ENCODE measurements around the gene TUT1.
A peak's percentile ranks its signal among the peaks of the same experiment; 100 is the strongest.
"Not testable (repeated sequence)": the region's sequence is repeated elsewhere in the genome, so short reads cannot be mapped to it uniquely, and the experiment has no call there.

The TUT1 gene

DNA sequence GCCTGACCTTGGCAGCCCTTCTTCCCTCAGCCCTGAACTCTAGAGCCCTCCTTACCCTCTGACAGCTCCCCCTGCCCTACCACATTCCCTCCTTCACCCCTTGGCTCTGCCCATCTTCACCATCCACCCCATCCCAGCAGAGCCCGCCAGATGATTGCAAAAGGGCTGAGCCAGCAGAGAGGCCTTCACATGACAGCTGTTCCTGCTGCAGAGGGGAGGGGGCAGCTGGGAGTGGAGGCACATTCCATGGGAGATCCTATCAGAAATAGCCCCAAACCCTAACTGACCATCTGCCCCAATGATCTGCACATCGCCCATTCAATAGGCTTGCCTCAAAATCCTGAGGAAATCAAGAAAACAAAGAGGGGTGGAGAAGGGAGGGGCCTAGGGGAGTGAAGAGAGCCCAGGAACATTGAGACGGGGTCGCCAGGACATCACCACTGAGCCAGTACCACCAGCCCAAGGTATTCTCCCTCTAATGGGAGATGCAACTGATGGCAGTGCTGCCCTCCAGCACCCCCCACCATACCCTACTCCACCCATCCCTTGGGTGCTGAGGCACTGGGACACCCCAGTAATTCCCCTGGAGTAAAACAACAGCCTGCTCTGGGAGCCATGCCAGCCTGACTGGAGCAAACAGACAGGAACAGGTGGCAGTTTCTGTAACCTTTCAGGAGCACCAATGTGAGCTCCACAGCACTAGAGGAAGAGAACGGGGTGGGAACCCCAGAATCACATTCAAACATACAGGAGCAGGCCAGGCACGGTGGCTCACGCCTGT, 36.7 kb downstream of the TUT1 start:
- DNase-seq: no peak

DNA sequence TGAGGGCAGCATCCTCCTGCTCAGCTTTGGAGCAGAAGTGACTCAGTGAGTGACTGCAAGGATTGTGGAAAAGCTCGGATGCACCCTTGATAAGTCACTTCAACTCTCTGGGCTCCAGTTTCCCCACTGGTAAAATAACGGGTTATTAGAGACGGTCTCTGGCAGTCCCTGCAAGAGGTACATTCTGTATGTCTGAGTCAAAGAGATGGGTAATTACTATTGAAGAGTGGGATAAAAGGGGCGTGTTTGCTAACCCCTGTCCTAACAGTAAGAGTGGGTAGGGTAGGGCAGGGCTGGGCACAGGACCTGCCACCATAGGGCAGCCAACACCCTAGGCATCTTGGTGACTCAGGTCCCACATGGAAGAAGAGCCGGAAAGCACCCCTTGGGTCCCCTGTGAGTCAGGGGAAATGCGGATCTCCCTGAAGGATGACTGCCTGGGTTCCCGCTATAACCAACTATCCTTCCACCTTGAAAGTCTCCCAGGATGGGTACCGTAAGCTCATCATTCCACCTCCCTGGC, 37.4 kb downstream of the TUT1 start:
- no peak for DNase-seq

DNA sequence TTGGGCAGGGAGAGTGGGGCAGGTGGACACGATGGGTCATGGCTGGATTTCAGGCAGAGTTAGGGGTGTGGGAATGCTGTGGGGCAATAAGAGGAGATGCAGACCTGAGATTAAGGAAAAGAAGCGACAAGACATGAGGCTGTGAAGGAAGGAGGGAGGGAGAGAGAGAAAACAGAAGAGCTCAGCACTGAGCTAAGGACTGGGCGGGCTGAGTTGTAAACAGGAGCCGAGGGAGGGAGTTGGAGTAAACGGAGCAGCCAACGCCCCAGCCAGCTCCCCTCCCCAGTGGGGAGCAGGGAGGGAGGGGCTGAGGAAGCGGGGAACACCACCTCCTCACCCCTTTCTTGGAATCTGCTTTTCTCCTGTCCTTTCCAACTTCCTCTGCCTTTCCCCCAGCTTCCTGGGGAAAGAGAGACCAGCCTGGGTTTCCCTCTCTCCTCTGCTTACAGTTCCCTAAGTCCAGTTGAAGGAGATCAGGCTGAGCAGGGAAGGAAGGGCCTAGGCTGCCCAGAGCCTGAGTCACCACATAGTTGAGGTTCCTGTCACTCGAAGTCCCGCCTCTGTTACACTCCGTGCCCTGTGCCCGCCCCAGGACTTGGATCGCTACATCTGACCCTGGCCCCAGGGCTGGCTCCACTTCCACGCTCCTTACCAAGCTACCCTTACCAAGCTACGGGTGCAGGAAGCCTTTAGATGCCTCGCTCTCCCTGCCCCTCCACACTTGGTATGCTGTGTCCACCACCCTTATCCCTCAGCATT, 38.1 kb downstream of the TUT1 start:
- DNase-seq: no peak

DNA sequence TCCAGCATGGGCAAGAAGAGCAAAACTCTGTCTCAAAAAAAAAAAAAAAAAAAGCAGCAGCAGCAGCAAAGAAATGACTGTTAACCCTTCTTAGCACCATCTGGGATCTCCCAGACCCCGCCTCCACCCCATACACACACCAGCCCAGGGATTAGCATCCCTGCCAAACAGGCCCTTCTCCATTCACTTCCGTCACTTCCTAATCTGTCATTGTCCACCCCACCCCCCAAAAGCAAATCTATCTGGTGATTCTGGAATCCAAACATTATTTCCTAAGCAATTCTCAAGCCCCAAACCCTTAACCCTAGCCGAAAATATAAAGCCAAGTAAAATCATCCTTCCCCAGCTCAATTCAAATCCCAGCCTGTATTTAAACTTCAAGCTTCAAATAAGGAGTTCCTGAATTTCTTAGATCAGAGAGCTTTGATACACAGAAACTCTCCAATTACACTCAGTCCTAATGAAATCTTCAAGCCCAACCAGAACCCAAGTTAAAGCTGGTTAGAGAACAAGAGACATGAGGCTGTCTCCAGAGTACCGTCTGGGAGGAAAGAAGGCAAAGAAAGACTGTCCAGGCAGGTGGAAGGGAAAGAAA, 38.7 kb downstream of the TUT1 start:
- no peak for DNase-seq

DNA sequence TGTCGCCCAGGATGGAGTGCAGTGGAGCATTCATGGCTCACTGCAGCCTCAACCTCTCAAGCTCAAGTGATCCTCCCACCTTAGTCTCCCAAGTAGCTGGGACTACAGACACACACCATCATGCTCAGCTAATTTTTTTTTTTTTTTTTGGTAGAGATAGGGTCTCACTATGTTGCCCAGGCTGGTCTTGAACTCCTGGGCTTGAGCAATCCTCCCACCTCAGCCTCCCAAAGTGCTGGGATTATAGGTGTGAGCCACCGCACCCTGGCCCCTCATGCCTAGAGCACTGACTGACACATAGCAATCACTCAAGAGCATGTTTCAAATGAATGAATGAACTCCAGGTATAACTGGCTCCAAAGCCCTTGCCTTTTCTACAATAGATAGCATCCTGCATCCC, 40.8 kb downstream of the TUT1 start:
- not testable (repeated sequence) for DNase-seq

DNA sequence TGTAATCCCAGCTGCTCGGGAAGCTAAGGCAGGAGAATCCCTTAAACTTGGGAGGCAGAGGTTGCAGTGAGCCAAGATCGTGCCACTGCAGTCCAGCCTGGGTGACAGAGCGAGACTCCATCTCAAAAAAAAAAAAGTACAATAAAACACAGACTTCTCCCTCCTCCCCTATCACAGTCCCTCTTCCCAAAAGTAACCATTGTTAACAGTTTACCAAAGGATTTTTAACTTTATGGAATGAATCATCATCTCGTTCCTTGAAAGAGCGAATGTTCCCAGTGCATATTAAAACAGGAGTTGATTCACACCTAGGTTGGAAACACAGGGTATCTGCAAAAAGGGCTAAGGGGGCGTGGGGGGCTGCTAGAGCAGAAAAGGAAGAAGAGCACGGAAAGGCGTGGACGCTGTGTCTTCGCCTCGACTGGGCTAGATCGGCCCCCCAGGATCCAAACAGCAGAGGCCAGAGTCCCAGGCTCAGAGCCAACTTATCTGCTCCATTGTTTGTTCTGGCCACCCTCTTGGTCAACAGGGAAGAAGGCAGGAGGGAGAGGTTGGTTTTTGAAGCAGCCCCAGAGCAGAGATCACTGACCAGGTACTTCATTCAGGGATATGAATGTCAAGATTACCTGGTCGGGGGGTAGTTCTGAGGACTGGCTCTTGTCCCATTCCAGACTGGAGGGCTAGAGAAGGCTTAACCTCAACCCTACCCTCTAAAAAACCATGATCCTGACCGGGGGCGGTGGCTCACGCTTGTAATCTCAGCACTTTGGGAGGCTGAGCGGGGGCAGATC, 42.6 kb downstream of the TUT1 start:
- no peak for DNase-seq

DNA sequence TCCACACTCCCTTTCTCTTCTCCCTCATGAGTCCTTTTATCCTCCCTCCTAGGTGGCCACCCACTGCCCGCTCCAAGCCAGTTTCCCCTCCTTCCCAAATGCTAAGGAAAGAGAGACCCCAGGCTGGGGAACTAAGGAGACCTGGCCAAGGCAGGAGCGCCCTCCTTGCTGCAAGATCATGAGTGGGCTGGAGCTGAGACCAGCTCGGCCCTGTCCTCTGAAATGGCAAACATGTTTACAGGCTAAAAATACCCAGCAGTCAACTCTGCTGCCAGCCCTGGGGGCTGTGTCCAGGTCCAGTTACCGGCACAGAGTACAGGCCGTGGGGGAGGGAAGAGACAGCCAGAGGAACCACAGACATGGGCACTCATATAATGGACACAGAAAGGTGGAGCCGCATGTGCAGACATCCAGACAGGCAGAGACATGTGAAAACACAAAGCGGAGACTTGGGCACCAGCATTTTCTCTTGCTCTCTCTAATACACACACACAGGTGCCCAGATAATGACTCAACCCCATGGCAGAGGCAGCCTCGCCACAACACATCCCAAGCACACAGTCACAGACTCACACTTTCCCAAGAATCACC, 43.5 kb downstream of the TUT1 start:
- no peak for DNase-seq

DNA sequence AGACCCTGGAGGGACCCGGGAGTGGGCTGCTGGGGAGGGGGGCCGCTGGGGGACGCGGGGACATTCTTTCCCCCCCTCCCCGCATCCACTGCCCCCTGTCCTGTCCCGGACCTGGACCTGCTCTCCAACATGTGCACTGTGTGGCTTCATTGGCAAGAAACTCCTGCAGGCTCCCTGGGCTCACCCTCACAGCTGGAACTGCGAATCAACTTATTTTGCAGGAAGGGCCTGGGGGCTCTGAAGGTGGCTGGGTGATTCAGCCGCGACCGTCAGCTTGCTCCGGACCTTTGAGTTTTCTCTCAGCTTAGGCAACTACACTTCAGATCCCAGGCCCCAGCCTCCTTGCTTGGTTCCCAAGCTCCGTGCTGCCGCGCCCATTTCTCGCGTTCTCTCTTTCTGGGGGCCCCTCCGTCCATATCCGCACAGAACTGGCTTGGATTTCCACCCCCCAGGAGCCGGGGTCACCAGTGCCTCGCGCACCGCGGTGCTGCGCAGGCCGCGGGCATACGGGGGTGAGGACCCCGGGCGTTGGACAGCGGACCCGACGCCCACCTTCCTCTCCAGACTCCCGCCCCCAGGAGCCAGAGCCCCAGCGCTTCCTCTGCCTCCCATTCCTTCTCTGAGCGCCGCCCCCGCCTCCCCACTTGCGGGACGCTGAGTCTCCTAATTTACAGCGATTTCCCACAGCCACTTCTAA, 44.2 kb downstream of the TUT1 start:
- no peak for DNase-seq

DNA sequence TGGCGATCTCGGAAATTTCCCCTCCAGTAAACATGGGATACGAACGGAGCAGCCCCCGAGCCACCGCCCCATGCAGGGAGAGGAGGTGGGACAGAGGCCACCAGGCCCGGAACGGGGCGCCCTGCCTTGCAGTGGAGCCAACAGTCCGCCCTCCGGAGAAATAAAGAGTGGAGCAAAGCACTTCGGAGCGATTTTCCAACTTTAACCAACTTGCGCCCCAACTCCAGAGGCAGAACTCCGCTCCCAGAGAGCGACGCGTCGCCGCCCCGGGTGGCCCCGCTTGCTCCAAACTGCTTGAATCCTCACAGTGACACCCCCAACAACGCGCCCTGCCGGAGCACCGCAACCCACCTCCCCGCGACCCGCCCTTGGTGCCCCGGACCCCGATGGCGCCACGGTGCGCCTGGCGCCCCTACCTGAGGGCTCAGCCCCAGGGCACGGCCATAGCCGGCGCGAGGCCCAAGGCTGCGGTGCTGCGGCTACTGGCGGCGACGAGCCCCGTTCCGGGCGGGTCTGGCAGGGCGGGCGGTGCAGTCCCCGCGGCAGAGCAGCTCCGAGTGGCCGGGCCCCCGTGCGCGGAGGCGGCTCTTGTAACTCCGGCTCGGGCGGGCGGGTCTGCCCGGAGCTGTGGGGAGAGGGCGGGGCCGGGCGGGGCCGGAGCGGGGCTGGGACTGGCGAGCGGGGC, 44.9 kb downstream of the TUT1 start, which contains the start of gene AHNAK:
AHNAK (minus strand) TSS at position 563 of the 685 bp plus-strand sequence. CDS start 10,708 bp downstream, outside the sequence.
- peak in 1 of 2 donors; percentile 42 for DNase-seq

DNA sequence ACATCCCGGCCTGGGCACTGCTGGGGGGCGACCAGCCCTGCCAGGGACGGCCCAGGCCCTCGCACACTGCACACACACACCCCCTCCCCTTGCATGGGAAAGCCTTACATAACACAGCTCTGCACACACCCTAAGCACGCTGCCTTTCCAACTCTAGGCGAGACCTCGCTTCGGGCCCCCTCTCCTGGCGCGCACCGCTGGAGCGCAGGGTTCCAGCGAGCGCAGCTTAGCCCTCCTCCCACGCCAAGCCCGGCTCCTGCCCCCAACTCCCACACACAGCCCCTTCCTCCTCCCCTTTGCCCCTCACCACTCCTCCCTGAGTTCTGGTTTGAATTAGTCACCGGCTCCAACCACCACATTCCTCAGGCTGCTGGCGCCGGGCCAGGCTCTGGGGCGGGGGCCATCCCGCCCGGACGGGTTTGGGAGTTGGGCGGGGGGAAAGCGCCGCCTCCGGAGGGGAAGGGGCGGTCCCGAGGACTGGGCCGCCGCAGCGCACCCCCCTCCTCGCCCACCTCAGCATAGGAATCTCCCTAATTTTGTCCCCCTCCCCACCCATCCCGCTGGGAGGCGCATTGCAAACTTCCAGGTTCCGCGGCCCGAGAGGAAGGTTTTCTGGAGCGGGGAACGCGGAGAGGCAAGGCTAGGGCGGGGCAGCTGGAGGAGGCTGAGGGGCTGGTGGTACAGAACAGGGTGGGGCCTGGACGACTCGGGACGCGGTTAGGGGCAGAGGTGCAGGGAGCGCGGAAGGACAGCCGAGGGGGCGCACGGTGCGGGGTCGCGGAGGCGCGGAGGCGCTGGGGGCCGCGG, 45.7 kb downstream of the TUT1 start:
- no peak for DNase-seq

DNA sequence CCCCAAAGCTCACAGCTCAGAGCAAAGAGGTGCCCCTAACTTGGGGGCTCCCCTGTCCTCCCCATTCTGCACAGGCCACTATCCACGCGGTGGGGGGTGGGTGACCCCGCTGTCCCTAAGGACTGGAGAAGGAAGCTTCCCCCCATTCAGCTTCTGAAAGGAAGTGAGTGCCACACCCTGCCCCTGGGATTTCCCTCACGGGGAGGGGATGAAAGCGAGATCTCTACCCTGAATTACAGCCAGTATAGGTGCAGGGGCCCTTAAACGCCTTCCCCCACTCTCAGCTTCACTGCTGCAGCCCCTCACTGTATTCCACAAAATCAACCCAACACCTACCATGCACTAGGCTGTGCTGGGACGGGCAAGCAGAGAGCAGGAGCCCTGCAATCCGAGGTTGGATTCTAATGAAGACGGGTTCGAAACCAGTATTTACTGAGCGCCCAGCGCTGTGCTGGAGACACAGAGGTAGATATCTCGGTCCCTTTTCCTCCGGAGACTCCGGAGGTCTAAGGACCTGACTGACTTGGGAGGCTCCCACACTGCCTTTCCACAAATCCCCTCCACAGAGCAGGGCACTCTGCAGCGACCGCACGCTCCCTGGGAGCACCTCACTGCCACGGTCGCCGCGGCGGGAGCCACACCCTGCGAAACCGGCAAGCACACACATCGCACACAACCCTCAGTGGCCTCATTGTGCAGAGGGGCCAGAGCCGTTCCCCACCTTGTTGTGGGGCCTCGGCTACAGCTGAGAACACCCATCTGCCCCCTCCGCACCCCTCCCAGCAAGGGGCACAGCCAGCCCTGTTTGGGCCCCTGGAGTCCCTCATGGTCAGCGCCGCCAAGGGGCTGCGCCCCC, 46.5 kb downstream of the TUT1 start:
- no peak for DNase-seq

DNA sequence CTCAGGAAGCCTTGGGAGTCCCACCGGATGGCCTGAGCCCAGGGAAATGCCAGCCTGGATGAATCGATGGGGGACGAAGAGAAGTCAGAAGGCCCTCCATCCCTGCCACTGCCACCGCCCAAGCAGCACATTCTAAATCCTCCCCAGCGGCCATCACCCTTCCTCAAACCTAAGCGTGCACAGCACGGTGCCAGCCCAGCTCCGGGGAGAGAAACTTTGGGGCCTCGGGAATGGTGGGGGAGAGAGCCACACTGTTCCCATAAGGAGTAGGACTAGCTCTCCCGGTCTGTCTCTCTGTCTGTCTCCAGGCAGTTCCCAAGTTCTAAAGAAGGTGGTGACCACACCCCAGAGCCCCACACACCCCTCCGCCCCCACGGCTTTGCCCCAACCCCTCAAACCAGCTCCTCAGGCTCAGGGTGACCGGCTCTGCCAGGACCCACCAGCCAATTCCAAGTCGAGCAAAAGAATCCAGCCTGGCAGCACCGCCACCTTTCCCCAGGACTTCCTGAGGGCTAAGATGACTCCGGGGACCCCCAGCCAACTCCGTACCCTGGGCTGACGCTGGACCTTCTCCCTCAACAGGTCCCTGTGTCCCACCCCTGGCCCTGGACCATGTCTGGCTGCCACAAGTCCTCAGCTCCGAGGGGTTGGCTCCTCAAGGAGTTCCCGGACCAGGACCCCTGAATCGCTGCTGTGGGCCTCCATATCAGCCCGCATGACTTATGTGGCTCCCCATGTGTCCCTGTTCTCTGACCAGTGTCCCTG, 47.5 kb downstream of the TUT1 start:
- no peak for DNase-seq

DNA sequence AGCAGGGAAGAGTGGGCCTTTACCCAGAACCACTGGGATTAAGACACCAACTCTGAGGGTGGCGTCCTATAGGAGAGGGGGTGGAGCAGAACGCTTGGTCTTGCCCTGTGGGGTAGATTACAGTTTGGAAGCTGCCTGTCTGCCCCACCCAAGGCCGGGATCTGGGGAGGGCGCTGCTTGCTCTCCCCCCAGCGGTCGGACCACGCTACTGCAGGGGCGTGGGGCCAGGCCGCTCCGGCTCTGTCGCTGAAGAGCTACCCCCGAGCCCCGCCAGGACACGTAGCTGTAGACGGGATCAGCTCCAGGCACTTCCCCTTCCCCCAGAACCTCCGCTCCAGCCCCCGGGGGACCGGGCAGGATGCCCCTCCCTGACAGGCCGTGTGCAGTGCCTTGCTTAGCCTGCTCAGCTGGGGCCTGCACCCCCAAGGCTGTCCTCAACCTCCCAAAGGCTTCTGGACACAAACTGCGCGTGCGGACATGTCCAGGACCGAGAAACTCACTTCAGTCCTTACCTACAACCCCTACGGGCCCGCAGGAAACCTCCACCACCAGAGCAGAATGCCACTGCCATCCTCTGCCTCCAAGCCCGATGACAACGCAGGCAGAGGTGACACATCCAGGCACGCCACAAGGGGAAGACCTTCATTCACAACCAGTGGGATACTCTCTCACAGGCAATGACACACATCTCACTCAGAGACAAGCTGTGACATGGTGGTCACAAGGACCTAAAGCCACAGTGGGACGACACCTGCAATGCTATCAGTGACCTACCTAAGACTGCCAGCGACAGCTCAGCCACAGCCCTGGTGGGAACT, 48.4 kb downstream of the TUT1 start:
- peak in 1 of 2 donors; percentile 56 for DNase-seq

DNA sequence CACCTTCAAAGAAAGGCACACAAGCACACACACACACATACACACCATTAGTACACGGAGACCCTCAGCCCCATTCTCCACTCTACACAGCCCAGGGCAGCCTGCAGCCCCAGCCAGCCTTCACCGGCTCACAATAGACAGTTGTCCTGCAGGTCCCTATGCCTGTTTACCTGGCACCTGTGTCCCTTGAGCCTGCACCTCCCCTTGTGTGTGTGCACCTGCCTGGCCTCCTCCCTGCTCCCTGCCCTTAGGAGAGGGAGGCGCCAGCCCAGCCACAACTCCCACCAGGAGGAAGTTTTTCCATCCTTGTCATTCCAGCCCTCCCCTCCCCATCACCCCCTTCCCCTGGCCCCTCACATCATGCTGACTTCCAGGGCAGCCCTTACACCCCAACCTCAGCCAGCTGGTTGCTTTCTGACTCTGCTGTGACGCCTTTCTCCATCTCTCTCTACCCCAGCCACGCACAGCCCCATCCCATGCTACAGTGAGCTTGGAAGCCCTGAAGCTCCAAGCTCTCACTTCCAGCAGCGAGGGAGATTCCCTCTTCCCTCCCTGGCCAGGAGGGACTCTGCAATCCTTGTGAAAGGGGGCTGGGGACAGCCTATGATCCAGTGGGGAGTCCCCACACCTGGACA, 49.1 kb downstream of the TUT1 start:
- DNase-seq: no peak

DNA sequence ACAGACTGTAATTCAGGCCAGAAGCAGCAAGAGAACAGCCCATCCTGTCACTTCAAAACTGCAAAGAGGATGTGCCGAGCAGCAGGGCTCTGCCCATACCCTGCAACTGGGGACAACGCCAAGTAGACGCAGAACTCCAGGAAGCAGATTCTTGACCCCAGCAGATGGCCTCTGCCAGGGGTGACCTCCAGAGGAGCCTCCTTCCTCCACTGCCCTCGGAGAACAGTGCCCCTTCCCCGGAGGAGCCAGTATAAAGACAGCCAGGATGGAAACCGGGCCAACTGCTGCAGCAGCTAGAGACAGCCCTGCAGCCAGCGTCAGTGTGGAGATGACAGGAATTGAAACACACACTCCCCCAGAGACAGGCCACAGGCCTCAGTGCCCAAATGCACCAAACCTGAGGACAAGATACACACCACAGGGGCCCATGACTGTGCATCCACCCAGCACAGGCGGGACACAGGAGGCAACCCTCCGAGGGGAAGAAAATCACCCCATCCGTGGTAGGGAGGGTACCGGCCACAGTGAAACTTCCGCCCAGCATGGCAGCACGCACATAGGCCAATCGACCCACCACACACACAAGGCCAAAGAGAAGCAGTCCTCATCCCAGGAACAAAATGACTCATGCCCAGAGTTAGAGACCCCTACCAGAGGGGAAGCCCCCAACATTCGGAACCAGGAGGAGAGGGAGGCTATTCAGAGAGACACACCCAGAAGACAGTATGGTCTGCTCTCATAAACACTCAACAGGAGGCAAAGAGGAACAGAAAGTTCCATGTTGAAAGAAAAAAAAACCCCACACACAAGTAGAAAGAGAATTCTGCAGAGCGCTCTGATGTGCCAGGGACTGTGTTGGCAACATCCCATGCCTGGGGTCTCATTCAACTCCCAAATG, 50.3 kb downstream of the TUT1 start:
- peak in 1 of 2 donors; percentile 28 for DNase-seq

All from hippocampal formation (tissue), 2 donors.